Measurements from ENCODE around the gene ANKRD39.
A peak's percentile ranks its signal among the peaks of the same experiment; 100 is the strongest.

- TF ChIP-seq ELF4 (IDR thresholded peaks at IDR 0.05): 0 out of 2 replicates have a peak, but pooled peaks have one; percentile 23
- peak; percentile 91 for TF ChIP-seq SP1 (IDR thresholded peaks at IDR 0.05)
Measured at GRCh38 chr2:96857667-96858372, at the start of gene ANKRD39.
